ENCODE measurements around the gene MKNK2. TPM values are rescaled to one million over a fixed set of nuclear protein-coding genes. Genes with fewer than 3 reads are reported as not detected.

The MKNK2 gene
- total and polyA plus RNA-seq, 2 of the 13 experiments (the other 11 are each of a cell fraction or from before 2014, with no cell fraction given): 44.9 to 112 TPM

GRCh38 chr19:2039959-2040646 lies 10.9 kb downstream of the MKNK2 start:
- TF ChIP-seq ZMYM2 (CRISPR knock-in tag; IDR thresholded peaks at IDR 0.05) (no peak), MIXL1 (CRISPR knock-in tag; IDR thresholded peaks at IDR 0.05) (no peak), RBFOX2 (IDR thresholded peaks at IDR 0.05; ENCODE audit: low read depth, low read length) (peak; percentile 1; the same call in 1 of the 2 replicates), CBX1 (IDR thresholded peaks at IDR 0.05; ENCODE audit: low read depth) (no peak), TMF1 (CRISPR knock-in tag; IDR thresholded peaks at IDR 0.05; ENCODE audit: low read depth) (no peak), ZNF253 (CRISPR knock-in tag; IDR thresholded peaks at IDR 0.05; ENCODE audit: borderline replicate concordance) (no peak)
- no peak overlapping the region for H3K4me2 ChIP-seq (ENCODE audit: low read depth, low read length)
- 96% methylated on average over 4 of the region's 20 CpGs for WGBS (ENCODE audit: low lambda C conversion rate)
- H3K79me2 ChIP-seq (ENCODE audit: insufficient read depth, low read length): no peaks in the 10 kb centered on the region
- H3K27ac ChIP-seq (ENCODE audit: extremely low read length, insufficient read depth, low read length): no peak overlapping the region
- in situ Hi-C loops (cut with HindIII; ENCODE audit: extremely low pct_ligation_motif_present, low pct_unique_long_range_greater_than_20kb) (no loop called here), intact Hi-C loops (cut with micrococcal nuclease; ENCODE audit: unreplicated experiment) (no loop called here)
- no peak overlapping the region for H3K9ac ChIP-seq (ENCODE audit: insufficient read depth, low read depth, low read length)
- no peak overlapping the region for H3K4me3 ChIP-seq (replicated peaks in 1 of 3; ENCODE audit: insufficient read depth in 1 of 3, low read depth in 2 of 3, low read length in 3 of 3)
- no peak for DNase-seq (ENCODE audit: low spot score)
- no peak for FAIRE-seq
- no peaks in the 10 kb centered on the region for H3K9me3 ChIP-seq (ENCODE audit: low read length)
- no peaks in the 10 kb centered on the region for H3K27me3 ChIP-seq (ENCODE audit: control insufficient read depth in 1 of 2, insufficient read depth in 2 of 2, low read length in 2 of 2)
- ChIA-PET POLR2A (interaction anchor here (1.7 to 2.6 kb wide), 3 partner anchors 10 to 21 kb away, joined by 5 to 8 read pairs (median 7); no protein-coding TSS in a partner anchor), CTCF (ENCODE audit: low intra/inter-chr PET ratio, low total read pairs) (no interaction called here)
- 0 out of 2 replicates have a peak, but pooled peaks cover 4% of the 10 kb centered on the region for H4K20me1 ChIP-seq (ENCODE audit: insufficient read depth, low read length)
- no peak overlapping the region for H2AFZ ChIP-seq (ENCODE audit: low read length)
- no peak for ATAC-seq
- no peaks in the 10 kb centered on the region for H3K4me1 ChIP-seq (ENCODE audit: insufficient read depth, low read length)
- no TSS peak for BruUV-seq (replicated peaks)
- peaks cover 18 to 42% of the 10 kb centered on the region in 2 experiments; a peak in 4 of 5 replicates for H3K36me3 ChIP-seq (replicated peaks in 1 of 2; ENCODE audit: control insufficient read depth in 1 of 2, insufficient read depth in 2 of 2, low read length in 2 of 2)

- H3K4me2 ChIP-seq (ENCODE audit: low read depth, low read length): no peak overlapping the region
- no peaks in the 10 kb centered on the region for H3K27me3 ChIP-seq (ENCODE audit: control insufficient read depth in 1 of 2, insufficient read depth in 2 of 2, low read length in 2 of 2)
- DNase-seq (ENCODE audit: low spot score) (no peak), ATAC-seq (peak; percentile 8; the same call in 2 of the 3 replicates), FAIRE-seq (no peak)
- 97% methylated on average over 13 of the region's 30 CpGs for WGBS (ENCODE audit: low lambda C conversion rate)
- in situ Hi-C loops (cut with HindIII; ENCODE audit: extremely low pct_ligation_motif_present, low pct_unique_long_range_greater_than_20kb) (no loop called here), intact Hi-C loops (cut with micrococcal nuclease; ENCODE audit: unreplicated experiment) (no loop called here)
- no peaks in the 10 kb centered on the region for H3K79me2 ChIP-seq (ENCODE audit: insufficient read depth, low read length)
- no peaks in the 10 kb centered on the region for H3K9me3 ChIP-seq (ENCODE audit: low read length)
- H3K4me3 ChIP-seq (replicated peaks in 1 of 3; ENCODE audit: insufficient read depth in 1 of 3, low read depth in 2 of 3, low read length in 3 of 3): no peak overlapping the region
- no peaks in the 10 kb centered on the region for H3K4me1 ChIP-seq (ENCODE audit: insufficient read depth, low read length)
- no peak overlapping the region for H3K9ac ChIP-seq (ENCODE audit: insufficient read depth, low read depth, low read length)
- BruUV-seq (replicated peaks): no TSS peak
- no peak overlapping the region for H2AFZ ChIP-seq (ENCODE audit: low read length)
- TF ChIP-seq ZNF3 (CRISPR knock-in tag; IDR thresholded peaks at IDR 0.05) (no peak), ZBTB33 (CRISPR knock-in tag; IDR thresholded peaks at IDR 0.05) (0 out of 2 replicates have a peak, but pooled peaks have one; percentile 10), RBFOX2 (IDR thresholded peaks at IDR 0.05; ENCODE audit: low read depth, low read length) (peak; percentile 65), RAD51 (IDR thresholded peaks at IDR 0.05; ENCODE audit: borderline replicate concordance) (no peak), CCAR2 (optimal IDR thresholded peaks at IDR 0.05; ENCODE audit: low read depth, low read length) (no peak), ELF3 (CRISPR knock-in tag; IDR thresholded peaks at IDR 0.05) (no peak), ZNF275 (CRISPR knock-in tag; IDR thresholded peaks at IDR 0.05; ENCODE audit: borderline replicate concordance) (no peak), SSRP1 (CRISPR knock-in tag; IDR thresholded peaks at IDR 0.05) (no peak), ZBTB38 (CRISPR knock-in tag; IDR thresholded peaks at IDR 0.05) (peak; percentile 26; the same call in 1 of the 2 replicates), NCOA5 (CRISPR knock-in tag; IDR thresholded peaks at IDR 0.05) (no peak)
- no peak overlapping the region for H3K27ac ChIP-seq (ENCODE audit: extremely low read length, insufficient read depth, low read length)
- H4K20me1 ChIP-seq (ENCODE audit: insufficient read depth, low read length): no peaks in the 10 kb centered on the region
- H3K36me3 ChIP-seq (replicated peaks in 1 of 2; ENCODE audit: control insufficient read depth in 1 of 2, insufficient read depth in 2 of 2, low read length in 2 of 2): peaks cover 15 to 42% of the 10 kb centered on the region in 2 experiments; a peak in 4 of 5 replicates
- POLR2A ChIA-PET: interaction anchor here (1.2 to 2.6 kb wide), 4 partner anchors 9 to 22 kb away, joined by 3 to 8 read pairs (median 6); no protein-coding TSS in a partner anchor
- CTCF ChIA-PET (ENCODE audit: low intra/inter-chr PET ratio, low total read pairs): no interaction called here
These were observed 11.7 kb downstream of the MKNK2 start for GRCh38 chr19:2039089-2039958.

Data from HepG2 (cell line).